Testis (tissue), 3 donors: ENCODE data around the gene ST8SIA1. TPM values are rescaled to one million over a fixed set of nuclear protein-coding genes. Genes with fewer than 3 reads are reported as not detected.

ENCODE experiments used
- DNase-seq: peaks from one replicate; pipeline ENCODE4 v3.0.0-alpha.2; 2019
- H3K27ac ChIP-seq, 2 donors: fragments of 200-600 bp; sonication (generic); one replicate each; pipeline ENCODE4 v1.5.1; 2019
- H3K27me3 ChIP-seq: fragments of 200-600 bp; sonication (generic); one replicate; pipeline ENCODE4 v1.5.1; 2019
- H3K36me3 ChIP-seq: fragments of 200-600 bp; sonication (generic); one replicate; pipeline ENCODE4 v1.5.1; 2017; ENCODE audit warnings: low read depth; ENCODE audit errors: missing control alignments
- H3K4me1 ChIP-seq: fragments of 200-600 bp; sonication (generic); one replicate; pipeline ENCODE4 v1.5.1; 2019
- H3K4me3 ChIP-seq, 2 donors: fragments of 200-600 bp; sonication (generic); one replicate each; pipeline ENCODE4 v1.5.1; 2017 to 2019
- H3K9me3 ChIP-seq: fragments of 200-600 bp; sonication (generic); one replicate; pipeline ENCODE4 v1.5.1; 2017
- CTCF ChIP-seq, 3 experiments: fragments of 450-650 bp in 2 of 3; fragments of 200-600 bp in 1 of 3; sonication (generic) in 1 of 3; IDR thresholded peaks; one replicate each; pipeline ENCODE4 v1.5.1; 2016 to 2019; ENCODE audit warnings: antibody characterized with exemption in 3 of 3, mild to moderate bottlenecking in 2 of 3, moderate library complexity in 1 of 3
- POLR2A ChIP-seq: fragments of 450-650 bp; IDR thresholded peaks from one replicate; pipeline ENCODE4 v1.6.1; 2017; ENCODE audit warnings: antibody characterized with exemption, mild to moderate bottlenecking, moderate library complexity
- WGBS, 2 donors: methylation state at CpG; one replicate each; pipeline ENCODE4 v1.1.5; 2018; 5-methylcytosine and 5-hydroxymethylcytosine counted together
- intact Hi-C: fragments of 100-400 bp; cut with DNase I; formaldehyde crosslinking; loops from one replicate; pipeline ENCODE4 v1.15.1; 2023; ENCODE audit warnings: low total_unique reads
- polyA plus RNA-seq: library from polyadenylated mRNA; stranded (reverse); fragments of 350-450 nt; fragmentation: Illumina TruSeq; extraction: RNeasy Lipid Tissue Mini Kit (QIAGEN cat#74804); gene quantifications from one replicate; pipeline ENCODE4 v1.2.3, GENCODE V29; 2014; ENCODE audit warnings: low read depth, low replicate concordance; ENCODE audit not compliant: insufficient read depth
- total RNA-seq, 2 donors: library from RNA; depleted of rRNA; stranded (reverse); fragments of >200 nt; gene quantifications; one replicate each; pipeline ENCODE4 v1.2.3, GENCODE V29; 2016

The ST8SIA1 gene
- total and polyA plus RNA-seq, 3 donors from 2014 or later, result 6.5 to 13.6 (median 12.0) TPM

- Histone ChIP-seq H3K36me3 (no peaks in the 10 kb centered on the region), H3K4me1 (no peaks in the 10 kb centered on the region), H3K27ac (no peak overlapping the region), H3K27me3 (no peaks in the 10 kb centered on the region), H3K4me3 (no peak overlapping the region), H3K9me3 (no peaks in the 10 kb centered on the region)
- intact Hi-C loops, result no loop called here
- no peak for DNase-seq
- TF ChIP-seq POLR2A (no peak), CTCF (IDR thresholded peaks at IDR 0.05) (no peak)
These were observed 28.2 kb downstream of the ST8SIA1 start for GRCh38 chr12:22306311-22306710.

DNA sequence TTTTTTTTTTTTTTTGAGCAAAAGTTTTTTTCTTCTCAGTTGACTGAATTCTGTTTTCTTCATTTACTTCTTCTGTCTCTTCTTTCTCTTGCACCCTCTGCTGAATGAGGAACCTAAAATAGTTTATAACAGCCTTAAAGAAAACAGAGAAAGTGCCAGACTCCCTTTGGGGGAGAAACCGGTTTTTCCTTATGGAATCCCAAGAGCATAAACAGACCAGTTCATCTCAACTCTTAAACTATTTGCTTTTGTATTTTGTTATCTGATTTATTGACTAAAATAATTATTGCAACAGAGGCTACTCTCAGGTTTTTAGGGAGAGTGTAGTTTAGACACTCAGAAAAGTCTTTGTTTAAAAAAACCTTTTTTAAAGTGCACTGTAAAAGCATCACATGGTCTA, 30.2 kb downstream of the ST8SIA1 start:
- intact Hi-C loops, result no loop called here
- no peaks in the 10 kb centered on the region for H3K4me1 ChIP-seq
- H3K27ac ChIP-seq, result no peak overlapping the region
- no peak overlapping the region for H3K4me3 ChIP-seq
- DNase-seq, result no peak
- TF ChIP-seq POLR2A, result no peak
- TF ChIP-seq CTCF (IDR thresholded peaks at IDR 0.05), result no peak
- H3K9me3 ChIP-seq, result no peaks in the 10 kb centered on the region
- H3K27me3 ChIP-seq, result no peaks in the 10 kb centered on the region
- 72 to 81% methylated on average over 1 of the region's 1 CpG for WGBS, 2 donors
- no peaks in the 10 kb centered on the region for H3K36me3 ChIP-seq

DNA sequence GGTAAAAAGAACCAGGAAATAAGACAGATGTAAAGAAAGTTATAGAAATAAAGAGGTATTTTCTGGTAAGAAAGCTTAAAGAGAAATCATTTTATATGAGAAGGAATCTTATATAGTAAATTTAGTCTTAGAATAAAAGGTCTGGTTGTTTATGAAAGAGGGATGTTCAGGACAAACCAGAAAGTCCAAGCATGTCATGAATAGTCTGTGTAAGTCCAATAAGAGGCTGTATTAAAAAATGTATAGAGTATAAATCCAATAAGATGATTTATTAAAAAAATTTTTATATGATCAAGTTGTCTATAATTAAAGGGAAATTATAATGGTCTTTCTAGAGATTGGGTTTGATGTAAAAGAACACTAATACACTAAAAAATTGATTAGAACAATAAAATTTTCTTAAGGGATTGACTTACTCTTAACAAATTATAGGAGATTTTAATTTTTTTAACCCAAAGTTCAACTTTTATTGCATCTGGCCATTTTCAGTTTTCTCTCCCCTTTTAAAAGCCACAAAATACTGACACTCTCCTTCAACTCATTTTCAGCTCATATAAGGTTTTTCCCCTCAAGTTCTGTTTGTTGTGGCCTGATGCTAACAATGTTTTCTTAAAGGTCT, 35.1 kb downstream of the ST8SIA1 start:
- Histone ChIP-seq H3K9me3 (no peaks in the 10 kb centered on the region), H3K4me1 (no peaks in the 10 kb centered on the region), H3K4me3 (no peak overlapping the region), H3K36me3 (no peaks in the 10 kb centered on the region), H3K27me3 (no peaks in the 10 kb centered on the region), H3K27ac (no peak overlapping the region)
- TF ChIP-seq POLR2A (no peak), CTCF (IDR thresholded peaks at IDR 0.05) (no peak)
- DNase-seq, result no peak
- intact Hi-C loops, result no loop called here

GRCh38 chr12:22289250-22289649, 45.3 kb downstream of the ST8SIA1 start:
- H3K27ac ChIP-seq, result no peak overlapping the region
- H3K9me3 ChIP-seq, result no peaks in the 10 kb centered on the region
- 82 to 89% methylated on average over 6 of the region's 6 CpGs for WGBS, 2 donors
- H3K36me3 ChIP-seq, result no peaks in the 10 kb centered on the region
- H3K4me1 ChIP-seq, result no peaks in the 10 kb centered on the region
- H3K4me3 ChIP-seq, result no peak overlapping the region
- intact Hi-C loops, result no loop called here
- no peak for DNase-seq
- H3K27me3 ChIP-seq, result no peaks in the 10 kb centered on the region
- TF ChIP-seq POLR2A (no peak), CTCF (IDR thresholded peaks at IDR 0.05) (no peak)
